Measurements from ENCODE around the gene SNX13. TPM values are rescaled to one million over a fixed set of nuclear protein-coding genes. Genes with fewer than 3 reads are reported as not detected.
"Not testable (repeated sequence)": the region's sequence is repeated elsewhere in the genome, so short reads cannot be mapped to it uniquely, and the experiment has no call there.

SNX13 gene
- total RNA-seq, 1 experiment from 2014 or later, result 77.7 TPM

DNA sequence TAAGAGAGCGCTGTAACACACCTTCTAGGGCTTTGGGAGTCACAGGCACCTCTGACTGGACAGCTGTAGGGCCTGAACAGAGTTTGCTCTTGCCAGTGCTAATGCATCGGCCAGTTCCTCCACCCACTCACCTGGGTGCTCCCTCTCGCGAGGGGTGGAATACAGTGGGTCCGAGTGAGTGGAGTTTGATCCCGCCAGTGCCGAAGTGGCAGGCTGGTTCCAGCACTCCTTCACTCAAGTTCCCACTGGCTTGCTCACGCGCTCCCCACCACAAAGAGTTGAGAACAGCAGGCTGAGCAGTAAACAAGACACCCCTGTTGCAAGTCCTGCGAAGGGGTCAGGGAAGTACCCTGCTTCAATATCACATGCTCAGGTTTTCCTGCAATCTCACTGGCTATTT, 91.8 kb downstream of the SNX13 start:
- DNase-seq (ENCODE audit: low spot score), result no peak

DNA sequence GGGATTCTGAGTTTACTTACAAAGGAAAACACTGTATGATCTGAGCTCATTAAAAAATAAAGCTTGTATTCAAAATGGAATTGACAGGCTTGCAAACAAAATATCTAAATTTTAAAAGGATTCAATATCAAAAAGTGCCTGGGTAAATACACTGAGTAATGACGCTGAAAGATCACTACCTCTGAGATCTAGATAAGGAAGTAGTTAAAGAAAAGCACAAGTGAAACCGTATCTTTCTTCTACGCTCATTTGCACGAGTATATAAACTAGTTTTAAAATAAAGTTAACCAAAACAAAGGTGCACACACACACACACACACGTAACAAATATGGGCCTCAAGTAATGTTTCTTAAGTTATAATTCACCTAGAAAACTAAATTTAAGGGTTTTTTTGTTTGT, 93.4 kb downstream of the SNX13 start:
- DNase-seq (ENCODE audit: low spot score), result no peak

DNA sequence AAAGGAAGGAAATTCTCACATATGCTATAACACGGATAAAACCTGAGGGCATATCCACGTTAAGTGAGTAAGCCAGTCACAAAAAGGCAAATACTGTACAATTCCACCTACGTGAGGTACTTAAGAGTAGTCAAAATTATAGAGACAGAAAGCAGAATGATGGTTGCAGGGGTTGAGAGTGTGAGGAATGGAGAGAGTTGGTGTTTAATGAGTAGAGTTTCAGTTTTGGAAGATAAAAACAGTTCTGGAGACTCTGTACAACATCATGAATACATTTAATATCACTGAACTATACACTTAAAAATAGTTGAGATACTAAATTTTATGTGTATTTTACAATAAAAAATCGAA, 95.1 kb downstream of the SNX13 start:
- no peak for DNase-seq (ENCODE audit: low spot score)

DNA sequence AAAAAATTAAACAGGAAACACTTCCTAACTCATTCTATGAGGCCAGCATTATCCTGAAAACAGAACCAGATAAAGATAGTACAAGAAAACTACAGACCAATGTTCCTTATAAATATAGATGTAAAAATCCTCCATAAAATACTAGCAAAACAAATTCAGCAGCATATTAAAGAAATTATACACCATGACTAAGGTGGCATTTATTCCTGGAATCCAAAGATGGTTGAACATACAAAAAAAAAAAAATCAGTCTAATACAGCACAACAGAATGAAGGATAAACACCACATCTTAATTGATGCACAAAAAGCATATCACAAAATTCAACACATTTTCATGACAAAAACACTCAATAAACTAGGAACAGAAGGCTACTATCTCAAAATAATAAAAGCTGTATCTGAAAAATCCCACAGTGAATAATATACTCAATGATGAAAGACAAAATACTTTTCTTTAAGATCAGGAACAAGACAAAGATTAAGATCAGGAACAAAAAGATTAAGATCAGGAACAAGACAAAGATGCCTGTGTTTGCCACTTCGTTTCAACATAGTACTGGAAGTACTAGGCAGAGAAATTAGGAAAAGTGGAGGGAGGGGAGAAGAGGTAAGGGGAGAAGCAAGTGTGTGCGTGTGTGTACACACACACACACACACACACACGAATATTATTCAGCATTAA, 95.6 kb downstream of the SNX13 start:
- no peak for DNase-seq (ENCODE audit: low spot score)

DNA sequence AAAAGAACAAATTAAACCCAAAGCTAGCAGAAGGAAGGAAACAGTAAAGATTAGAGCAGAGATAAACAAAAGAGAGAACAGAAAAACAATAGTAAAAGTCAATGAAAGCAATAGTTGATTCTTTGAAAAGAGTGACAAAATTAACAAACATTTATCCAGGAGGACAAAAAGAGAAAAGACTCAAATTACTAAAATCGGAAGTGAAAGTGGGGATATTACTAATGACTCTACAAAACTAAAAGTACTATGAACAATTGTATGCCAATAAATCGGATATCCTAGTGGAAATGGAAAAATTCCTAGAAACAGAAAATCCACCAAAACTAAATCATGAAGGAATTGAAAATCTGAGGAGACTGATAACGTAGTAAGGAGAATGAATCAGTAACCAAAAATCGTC, 96.3 kb downstream of the SNX13 start:
- no peak for DNase-seq (ENCODE audit: low spot score)

DNA sequence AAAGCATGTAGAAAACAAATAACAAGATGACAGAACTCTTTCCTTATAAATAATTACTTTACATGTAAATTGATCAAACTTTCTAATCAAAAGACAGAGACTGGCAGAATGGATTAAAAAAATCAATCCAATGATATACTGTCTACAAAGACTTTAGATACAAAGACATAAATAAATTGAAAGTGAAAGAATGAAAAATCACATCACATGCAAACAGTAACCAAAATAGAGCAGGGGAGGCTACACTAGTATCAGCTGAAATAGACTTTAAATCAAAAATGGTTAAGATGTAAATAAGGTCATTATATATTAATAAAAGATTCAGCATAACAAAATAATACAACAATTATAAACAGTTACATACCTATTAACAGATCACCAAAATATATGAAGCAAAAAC, 97.3 kb downstream of the SNX13 start:
- DNase-seq (ENCODE audit: low spot score), result no peak

DNA sequence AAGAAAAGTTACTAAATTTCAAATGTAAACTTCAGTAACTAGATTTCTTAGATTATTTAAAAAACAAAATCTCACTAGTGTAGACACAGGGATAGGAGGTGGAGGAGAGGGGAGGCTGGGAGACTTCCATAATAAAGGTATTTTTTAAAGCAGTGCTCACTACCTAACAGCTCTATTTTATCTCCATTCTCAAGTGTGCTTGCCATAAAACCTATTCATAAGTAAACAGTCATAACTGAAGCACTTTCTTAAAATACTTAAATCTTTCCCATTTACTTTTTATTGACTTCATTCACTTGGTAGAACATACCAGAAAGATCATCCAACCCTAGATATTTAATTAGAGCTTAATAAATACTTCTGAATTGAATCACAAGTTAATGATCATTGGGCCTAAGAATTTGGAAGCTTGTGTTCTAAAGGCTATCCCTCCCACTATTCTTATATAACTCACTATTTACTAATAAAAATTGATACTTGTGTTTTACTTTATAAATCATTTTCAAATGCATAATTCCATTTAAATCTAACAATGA, 107.4 kb downstream of the SNX13 start:
- DNase-seq (ENCODE audit: low spot score), result no peak

DNA sequence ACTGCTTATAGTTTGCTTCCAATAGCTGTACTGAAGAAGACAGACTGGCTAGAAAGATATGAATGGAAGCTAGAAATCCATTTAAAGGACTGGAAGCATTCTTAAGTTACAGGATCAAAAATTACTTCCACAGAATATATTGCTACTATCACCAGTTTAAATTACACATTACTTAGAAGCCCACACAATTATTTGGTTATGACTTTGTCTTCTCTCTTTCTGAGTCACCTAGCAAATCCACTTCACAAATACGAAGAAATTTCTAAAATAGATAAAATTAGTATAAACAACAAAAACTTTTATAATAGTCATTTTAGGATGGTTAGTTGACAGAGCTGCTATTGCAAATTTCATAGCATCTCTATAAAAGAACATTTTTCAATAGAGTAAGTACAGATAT, 108.1 kb downstream of the SNX13 start:
- DNase-seq (ENCODE audit: low spot score), result no peak

DNA sequence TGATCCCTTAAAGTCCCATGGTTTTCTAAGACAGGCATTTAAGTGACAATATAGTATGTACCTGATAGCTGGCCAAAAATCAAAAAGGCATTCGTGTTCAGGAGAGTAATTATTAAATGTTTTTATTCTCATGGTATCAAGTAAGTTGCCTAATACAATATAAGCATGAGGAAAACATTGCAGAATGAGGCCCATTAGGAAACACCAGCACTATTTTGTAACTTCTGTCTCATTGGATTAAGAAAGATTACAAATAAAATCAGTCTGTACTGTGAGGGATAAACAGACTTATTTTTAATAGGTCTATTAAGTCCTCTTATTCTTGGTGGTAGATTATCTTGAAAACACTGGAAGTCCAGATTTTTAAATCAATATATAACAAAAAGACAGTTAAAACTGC, 110.1 kb downstream of the SNX13 start:
- no peak for DNase-seq (ENCODE audit: low spot score)

DNA sequence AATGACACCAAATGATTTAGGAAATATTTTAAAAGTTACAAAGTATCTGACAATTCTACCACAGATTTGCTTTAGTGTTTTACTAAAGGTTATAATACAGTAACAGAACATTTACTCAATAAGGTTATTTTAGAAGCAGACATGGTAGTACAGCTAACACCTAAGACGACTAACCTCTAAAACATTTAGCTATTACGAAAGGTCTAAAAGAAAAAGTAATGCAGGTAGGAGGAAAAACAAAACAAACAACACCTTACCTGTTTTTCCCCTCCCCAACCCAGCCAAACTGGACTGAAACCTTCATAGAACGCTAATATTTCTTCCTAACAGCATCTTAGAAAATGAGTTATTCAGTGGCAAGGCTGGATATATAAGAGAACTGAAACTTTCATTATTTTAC, 111.3 kb downstream of the SNX13 start:
- DNase-seq (ENCODE audit: low spot score), result no peak

DNA sequence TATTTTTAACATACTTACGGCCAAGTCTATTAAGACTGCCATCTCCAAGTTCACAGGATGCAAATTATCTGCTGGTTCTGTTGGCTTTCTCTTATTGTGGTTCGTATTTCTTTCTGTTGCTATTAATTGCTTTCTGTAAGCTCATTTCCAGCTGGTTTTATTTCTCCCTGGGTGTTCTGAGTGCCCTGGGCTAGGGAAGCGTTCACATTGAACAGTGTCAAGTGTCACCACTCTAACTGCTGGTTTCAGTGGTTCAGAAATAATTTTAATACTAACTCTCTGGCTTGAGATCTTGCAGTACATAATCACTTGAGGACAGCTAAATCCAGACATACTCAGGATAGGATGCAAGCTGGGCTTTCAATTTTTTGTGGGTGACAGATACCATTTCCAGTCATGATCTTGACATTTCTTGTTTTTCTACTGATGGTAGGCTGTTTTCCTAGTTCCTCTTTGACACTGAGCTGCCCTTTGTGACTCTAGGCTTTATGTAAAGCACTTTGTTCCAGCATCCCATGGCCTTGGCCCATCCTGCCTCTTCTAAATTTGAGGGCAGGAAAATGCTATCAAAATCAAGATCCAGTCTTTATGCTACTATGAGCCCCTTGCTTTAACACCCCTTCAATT, 117.6 kb downstream of the SNX13 start:
- no peak for DNase-seq (ENCODE audit: low spot score)

DNA sequence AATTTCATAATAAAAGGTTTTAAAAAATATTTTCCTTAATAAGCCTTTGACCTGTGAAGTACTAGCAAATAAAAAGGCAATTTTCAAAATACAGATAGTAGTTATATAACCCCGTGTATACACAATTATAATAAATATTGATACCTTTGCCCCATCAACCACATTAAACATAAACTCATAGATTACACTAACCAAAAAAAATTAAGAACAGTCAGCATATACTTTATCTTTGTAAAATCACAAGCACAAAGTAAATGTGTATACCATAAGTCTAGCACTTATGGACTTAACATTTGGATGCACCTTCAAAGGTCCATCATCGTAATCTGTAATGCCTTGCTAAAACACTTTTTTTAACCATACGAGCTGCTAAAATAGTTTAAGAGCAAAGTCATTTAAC, 123.4 kb downstream of the SNX13 start:
- no peak for DNase-seq (ENCODE audit: low spot score)

DNA sequence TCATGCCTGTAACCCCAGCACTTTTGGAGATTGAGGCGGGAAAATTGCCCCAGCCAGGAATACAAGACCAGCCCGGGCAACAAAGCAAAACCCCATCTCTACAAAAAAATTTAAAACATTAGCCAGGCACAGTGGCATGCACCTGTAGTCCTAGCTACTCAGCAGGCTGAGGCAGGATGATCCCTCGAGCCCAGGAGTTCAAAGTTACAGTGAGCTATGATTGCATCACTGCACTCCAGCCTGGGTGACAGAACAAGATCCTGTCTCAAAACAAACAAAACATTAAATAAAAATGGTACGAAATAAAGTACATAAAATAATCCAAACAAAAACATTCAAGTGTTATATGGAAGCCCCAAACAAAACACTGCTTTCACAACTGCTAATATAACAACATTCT, 125.0 kb downstream of the SNX13 start:
- no peak for DNase-seq (ENCODE audit: low spot score)

DNA sequence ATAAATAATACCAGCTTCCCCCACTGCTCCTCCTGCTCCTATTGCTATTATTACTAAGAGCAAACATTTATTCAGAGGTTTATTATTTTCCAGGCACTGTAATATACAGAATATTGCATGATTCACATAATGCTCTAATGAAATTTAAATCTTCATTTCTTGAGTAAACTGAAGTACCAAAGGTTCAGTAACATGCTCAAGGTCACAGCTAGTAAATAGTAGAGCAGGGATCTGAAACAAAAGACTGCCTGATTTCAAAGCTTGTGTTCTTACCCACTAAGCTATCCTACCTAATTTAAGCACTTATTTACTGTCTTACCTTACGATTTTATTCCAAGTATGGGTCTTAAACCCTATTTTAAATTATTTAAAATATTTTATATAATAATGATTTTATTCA, 126.2 kb downstream of the SNX13 start:
- DNase-seq (ENCODE audit: low spot score), result no peak

DNA sequence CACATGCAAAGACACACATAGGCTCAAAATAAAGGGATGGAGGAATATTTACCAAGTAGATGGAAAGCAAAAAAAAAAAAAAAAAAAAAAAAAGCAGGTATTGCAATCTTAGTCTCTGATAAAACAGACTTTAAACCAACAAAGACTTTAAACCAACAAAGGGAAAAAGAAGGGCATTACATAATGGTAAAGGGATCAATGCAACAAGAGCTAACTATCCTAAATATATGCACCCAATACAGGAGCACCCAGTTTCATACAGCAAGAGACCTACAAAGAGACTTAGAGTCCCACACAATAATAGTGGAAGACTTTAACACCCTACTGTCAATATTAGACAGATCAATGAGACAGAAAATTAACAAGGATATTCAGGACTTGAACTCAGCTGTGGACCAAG, 131.1 kb downstream of the SNX13 start:
- DNase-seq (ENCODE audit: low spot score), result not testable (repeated sequence)

DNA sequence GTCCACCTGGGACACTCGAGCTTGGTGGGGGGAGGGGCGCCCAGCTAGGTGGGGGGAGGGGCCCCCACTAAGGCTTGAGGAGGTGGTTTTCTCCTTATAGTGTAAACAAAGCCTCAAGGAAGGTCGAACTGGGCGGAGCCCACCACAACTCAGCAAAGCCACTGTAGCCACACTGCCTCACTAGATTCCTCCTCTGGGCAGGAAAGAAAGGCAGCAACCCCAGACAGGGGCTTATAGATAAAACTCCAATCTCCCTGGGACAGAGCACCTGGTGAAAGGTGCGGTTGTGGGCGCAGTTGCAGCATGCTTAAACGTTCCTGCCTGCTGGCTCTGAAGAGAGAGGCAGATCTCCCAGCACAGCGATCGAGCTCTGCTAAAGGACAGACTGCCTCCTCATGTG, 133.1 kb downstream of the SNX13 start:
- DNase-seq (ENCODE audit: low spot score), result no peak

DNA sequence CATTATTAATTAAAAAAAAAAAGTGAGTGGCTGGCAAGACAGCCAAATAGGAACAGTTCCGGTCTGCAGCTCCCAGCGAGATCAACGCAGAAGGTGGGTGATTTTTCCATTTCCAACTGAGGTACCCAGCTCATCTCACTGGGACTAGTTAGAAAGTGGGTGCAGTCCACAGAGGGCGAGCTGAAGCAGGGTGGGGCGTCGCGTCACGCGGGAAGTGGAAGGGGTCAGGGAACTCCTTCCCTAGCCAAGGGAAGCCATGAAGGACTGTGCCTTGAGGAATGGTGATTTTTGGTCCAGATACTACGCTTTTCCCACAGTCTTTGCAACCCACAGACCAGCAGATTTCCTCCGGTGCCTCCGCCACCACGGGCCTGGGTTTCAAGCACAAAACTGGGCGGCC, 133.7 kb downstream of the SNX13 start:
- no peak for DNase-seq (ENCODE audit: low spot score)

DNA sequence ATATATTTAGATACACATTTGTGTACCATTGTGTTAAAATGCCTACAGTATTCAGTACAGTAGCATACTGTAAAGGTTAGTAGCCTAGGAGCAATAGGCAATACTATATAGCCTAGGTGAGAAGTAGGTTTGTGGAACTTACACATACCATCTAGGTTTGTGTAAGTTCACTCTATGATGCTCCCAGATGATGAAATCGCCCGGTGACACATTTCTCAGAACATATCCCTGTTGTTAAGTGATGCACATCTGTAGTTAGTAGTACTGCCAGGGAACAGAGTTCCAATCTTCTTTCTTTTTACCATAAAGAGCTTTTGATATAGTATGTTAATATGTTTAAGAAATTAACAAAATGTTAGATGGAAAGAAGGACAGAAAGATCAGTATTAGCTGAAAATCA, 138.2 kb downstream of the SNX13 start:
- no peak for DNase-seq (ENCODE audit: low spot score)

DNA sequence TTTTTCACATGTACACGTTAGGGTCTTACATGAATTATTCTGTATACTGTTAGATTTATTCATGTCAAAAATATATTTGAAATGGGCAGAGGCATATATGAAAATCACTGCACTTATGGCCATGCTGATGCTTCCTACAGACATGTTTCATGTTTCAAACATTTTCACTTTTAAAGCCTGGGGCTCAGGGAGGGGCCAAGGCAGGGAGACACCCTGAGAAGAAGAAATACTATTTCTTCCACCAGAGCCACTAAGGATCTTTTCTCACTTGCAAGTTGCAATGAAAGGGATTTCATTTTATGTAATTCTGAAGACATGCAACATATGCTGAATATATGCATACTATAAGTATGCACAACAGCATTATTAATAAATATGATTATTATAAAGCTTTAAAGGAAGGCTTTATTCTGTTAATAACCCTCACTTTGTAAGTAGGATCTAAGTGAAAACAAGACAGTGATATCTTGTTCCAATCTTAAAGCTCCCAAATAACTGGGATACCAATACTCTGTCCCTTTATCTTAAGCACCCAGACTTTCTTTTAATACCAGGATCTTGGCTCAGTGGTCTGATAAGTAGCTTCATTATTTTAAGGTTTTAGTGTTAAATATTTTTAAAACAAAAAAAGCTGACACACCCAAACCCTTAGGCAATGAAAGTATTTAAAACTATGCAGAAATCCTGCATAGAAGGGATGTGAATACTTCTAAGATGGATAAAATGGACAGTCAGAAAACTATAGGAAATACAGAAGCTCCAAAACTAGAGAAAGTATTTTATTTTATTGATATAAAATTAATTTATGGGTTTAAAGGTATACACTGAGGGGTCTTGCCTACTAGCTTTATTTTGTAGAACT, 148.0 kb downstream of the SNX13 start:
- DNase-seq (ENCODE audit: low spot score), result no peak

DNA sequence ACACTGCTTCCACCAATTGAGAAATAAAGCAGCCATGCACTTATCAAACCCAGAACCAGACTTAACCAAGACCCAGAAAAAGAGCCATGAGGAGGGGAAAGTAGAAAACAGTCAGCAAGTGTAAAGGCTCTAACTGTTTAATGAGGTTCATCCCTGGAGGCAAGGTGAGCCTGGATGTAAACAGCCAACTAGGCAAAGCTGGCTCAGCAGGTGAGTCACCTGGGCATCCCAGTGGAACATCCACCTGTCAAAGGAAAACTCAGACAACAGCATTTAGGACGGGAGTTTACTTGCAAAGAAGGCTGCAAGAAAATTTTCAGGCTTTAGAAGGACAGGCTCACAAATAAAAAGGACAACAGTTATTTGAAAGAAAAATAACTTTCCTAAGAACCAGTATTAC, 153.0 kb downstream of the SNX13 start:
- no peak for DNase-seq (ENCODE audit: low spot score)

DNA sequence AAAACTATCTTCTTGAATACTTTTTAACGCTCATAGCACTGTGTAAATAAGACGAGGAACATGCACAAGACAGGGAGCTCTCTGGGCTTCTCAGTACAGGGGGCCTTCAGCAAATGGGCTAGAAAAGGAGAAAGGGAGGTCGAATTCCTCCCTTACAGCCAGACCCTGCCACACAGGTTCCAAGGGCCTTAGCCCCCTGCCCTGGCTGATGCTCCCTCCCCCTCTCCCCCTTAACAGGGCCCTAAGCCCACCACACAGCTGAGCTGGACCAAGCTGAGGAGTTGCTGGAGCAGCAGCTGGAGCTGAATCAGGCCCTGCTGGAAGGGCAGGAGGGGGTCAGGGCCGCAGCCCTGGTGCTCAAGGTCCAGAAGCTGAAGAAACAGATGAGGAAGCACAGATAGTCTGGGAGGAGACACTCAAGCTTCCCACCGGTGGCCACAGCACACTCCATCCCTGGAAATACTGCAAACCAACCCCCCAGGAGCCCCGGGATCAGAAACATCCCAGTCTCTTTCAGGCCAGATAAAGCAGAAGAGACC, 153.9 kb downstream of the SNX13 start:
- DNase-seq (ENCODE audit: low spot score), result no peak

DNA sequence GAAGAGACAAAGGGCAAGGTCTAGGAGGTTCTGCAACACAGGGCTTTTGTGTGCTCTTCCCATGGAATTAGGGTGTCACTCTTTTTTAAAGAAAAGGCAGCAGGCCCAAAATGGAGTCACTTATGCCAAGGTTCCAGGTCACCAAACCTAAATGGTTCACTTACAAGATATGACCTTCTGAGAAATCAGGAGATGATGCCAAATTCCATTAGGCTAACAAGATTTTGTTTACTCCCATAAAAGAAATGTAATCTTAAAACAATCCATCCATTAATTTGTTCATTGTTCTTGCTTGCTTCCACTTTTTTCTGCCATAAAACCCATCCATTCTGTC, 158.1 kb downstream of the SNX13 start:
- DNase-seq (ENCODE audit: low spot score), result no peak

All from H4 (cell line).